Left lung (tissue), 10 donors: ENCODE data around the gene PCBP1. TPM values are rescaled to one million over a fixed set of nuclear protein-coding genes. Genes with fewer than 3 reads are reported as not detected.
A peak's percentile ranks its signal among the peaks of the same experiment; 100 is the strongest.
"Not testable (repeated sequence)": the region's sequence is repeated elsewhere in the genome, so short reads cannot be mapped to it uniquely, and the experiment has no call there.

ENCODE experiments used
- ATAC-seq: fragments of 200-7000 bp; cut with Tn5 transposase; one replicate; pipeline ENCODE4 v1.9.1; 2020; ENCODE audit warnings: moderate library complexity
- DNase-seq, 4 donors: peaks; one replicate each; pipeline ENCODE4 v3.0.0-alpha.2; 2013 to 2020
- H3K27ac ChIP-seq, 2 donors: fragments of 200-600 bp; sonication (generic) in 1 of 2; one replicate each; pipeline versions ENCODE4 v1.5.0 to v1.8.0; 2020 to 2021
- H3K27me3 ChIP-seq, 2 donors: fragments of 200-600 bp; sonication (generic) in 1 of 2; one replicate each; pipeline versions ENCODE4 v1.5.0 to v1.8.0; 2020 to 2021
- H3K36me3 ChIP-seq, 2 donors: fragments of 200-600 bp; sonication (generic) in 1 of 2; one replicate each; pipeline versions ENCODE4 v1.5.0 to v1.8.0; 2020 to 2021
- H3K4me1 ChIP-seq, 2 donors: fragments of 200-600 bp; one replicate each; pipeline ENCODE4 v1.8.0; 2021
- H3K4me3 ChIP-seq, 2 donors: fragments of 200-600 bp; sonication (generic) in 1 of 2; one replicate each; pipeline versions ENCODE4 v1.5.0 to v1.8.0; 2020 to 2021; ENCODE audit warnings: mild to moderate bottlenecking in 1 of 2
- H3K9me3 ChIP-seq, 2 donors: fragments of 200-600 bp; sonication (generic) in 1 of 2; one replicate each; pipeline versions ENCODE4 v1.5.0 to v1.8.0; 2020 to 2021
- CTCF ChIP-seq, 2 donors: fragments of 200-600 bp; sonication (generic) in 1 of 2; IDR thresholded peaks; one replicate each; pipeline versions ENCODE4 v1.5.0 to v1.8.0; 2021; ENCODE audit warnings: antibody characterized with exemption in 2 of 2
- intact Hi-C, 2 donors: fragments of 100-400 bp; cut with DNase I; formaldehyde crosslinking; loops; one replicate each; pipeline versions ENCODE4 v1.11.2 to v1.14.2; 2022
- polyA plus RNA-seq, 6 donors: library from polyadenylated mRNA; unstranded; fragments of 120-200 nt; gene quantifications; one replicate each; pipeline ENCODE4 v1.2.1, GENCODE V29; 2013; ENCODE audit not compliant: insufficient read length in 6 of 6
- total RNA-seq, 2 donors: library from RNA; stranded (reverse); fragmentation: NEBNext Ultra II Directional; extraction: Animal tissue kit (Norgen Biotek cat#: 25700); gene quantifications; one replicate each; pipeline ENCODE4 v1.2.1, GENCODE V29; 2021
- donor health status: DM: no; HTN: yes; CAD: no.
- donor health status: DM: no; HTN: no; CAD: no.

Gene PCBP1
- total and polyA plus RNA-seq, 8 donors, result 172 to 404 (median 226) TPM

GRCh38 chr2:70095720-70096670 lies 8.7 kb downstream of the PCBP1 start:
- intact Hi-C loops, result no loop called here
- H3K27me3 ChIP-seq, result no peaks in the 10 kb centered on the region
- DNase-seq, result no peak
- peaks cover 8 to 49% of the 10 kb centered on the region in 2 donors for H3K4me1 ChIP-seq
- H3K4me3 ChIP-seq, result no peak overlapping the region
- peak overlapping the region; percentile 88 to 98 for H3K27ac ChIP-seq
- H3K36me3 ChIP-seq, result no peaks in the 10 kb centered on the region
- ATAC-seq, result no peak
- H3K9me3 ChIP-seq, result no peaks in the 10 kb centered on the region
- TF ChIP-seq CTCF (IDR thresholded peaks at IDR 0.05), result no peak

GRCh38 chr2:70098032-70098431 lies 10.8 kb downstream of the PCBP1 start:
- H3K27ac ChIP-seq, result no peak overlapping the region
- H3K27me3 ChIP-seq, result no peaks in the 10 kb centered on the region

GRCh38 chr2:70099270-70099669 lies 12.0 kb downstream of the PCBP1 start:
- Histone ChIP-seq H3K4me1 (peaks cover 8 to 33% of the 10 kb centered on the region in 2 donors), H3K36me3 (no peaks in the 10 kb centered on the region), H3K4me3 (no peak overlapping the region), H3K27ac (no peak overlapping the region), H3K27me3 (no peaks in the 10 kb centered on the region), H3K9me3 (no peaks in the 10 kb centered on the region)
- ATAC-seq (no peak), DNase-seq (no peak)
- TF ChIP-seq CTCF (IDR thresholded peaks at IDR 0.05), result no peak
- intact Hi-C loops, result no loop called here

More at GRCh38 chr2:70098032-70098431, 10.8 kb downstream of the PCBP1 start:
- Histone ChIP-seq H3K4me1 (peaks cover 8 to 36% of the 10 kb centered on the region in 2 donors), H3K4me3 (no peak overlapping the region), H3K9me3 (no peaks in the 10 kb centered on the region), H3K36me3 (no peaks in the 10 kb centered on the region)
- TF ChIP-seq CTCF (IDR thresholded peaks at IDR 0.05), result no peak
- intact Hi-C loops, result no loop called here
- DNase-seq (no peak), ATAC-seq (no peak)

GRCh38 chr2:70101174-70101573 lies 13.9 kb downstream of the PCBP1 start:
- Histone ChIP-seq H3K36me3 (no peaks in the 10 kb centered on the region), H3K9me3 (no peaks in the 10 kb centered on the region), H3K4me1 (peaks cover 0 to 27% of the 10 kb centered on the region in 2 donors), H3K27me3 (no peaks in the 10 kb centered on the region), H3K4me3 (no peak overlapping the region), H3K27ac (no peak overlapping the region)
- intact Hi-C loops, result no loop called here
- TF ChIP-seq CTCF (IDR thresholded peaks at IDR 0.05), result no peak
- ATAC-seq (no peak), DNase-seq (no peak)

- not testable (repeated sequence) for H3K27me3 ChIP-seq, ATAC-seq
Observed at GRCh38 chr2:70101686-70102085, 14.4 kb downstream of the PCBP1 start.

GRCh38 chr2:70102323-70102905 lies 15.1 kb downstream of the PCBP1 start:
- intact Hi-C loops, result not testable (repeated sequence)

More at GRCh38 chr2:70101686-70102085, 14.4 kb downstream of the PCBP1 start:
- DNase-seq, intact Hi-C loops, H3K27ac ChIP-seq, H3K36me3 ChIP-seq, H3K4me3 ChIP-seq, H3K9me3 ChIP-seq: not testable (repeated sequence)
- H3K4me1 ChIP-seq, result peaks cover 0 to 22% of the 10 kb centered on the region in 2 donors

More at GRCh38 chr2:70102323-70102905, 15.1 kb downstream of the PCBP1 start:
- peaks cover 0 to 23% of the 10 kb centered on the region in 2 donors for H3K4me1 ChIP-seq
- H3K9me3 ChIP-seq, ATAC-seq, H3K36me3 ChIP-seq, H3K27me3 ChIP-seq, H3K4me3 ChIP-seq, DNase-seq, H3K27ac ChIP-seq: not testable (repeated sequence)
